Activated CD8-positive, alpha-beta T cell treated with anti-CD3 and anti-CD28 coated beads for 36 hours (primary cell): Measurements from ENCODE around the gene OR52E2. TPM values are rescaled to one million over a fixed set of nuclear protein-coding genes. Genes with fewer than 3 reads are reported as not detected.

Experiments used
- ATAC-seq: fragments of 200-7000 bp; cut with Tn5 transposase; one replicate; pipeline ENCODE4 v1.10.0; 2021; ENCODE audit warnings: mild to moderate bottlenecking, moderate library complexity
- CTCF ChIA-PET: fragments of 350-600 bp; sonication (Branson Sonifier 250); formaldehyde crosslinking; loops from one replicate; lab custom pipeline; 2021; ENCODE audit warnings: antibody characterized with exemption; lab: Charles Lee
- POLR2A ChIA-PET: fragments of 350-600 bp; sonication (Branson Sonifier 250); formaldehyde crosslinking; loops from one replicate; lab custom pipeline; 2021; ENCODE audit warnings: antibody characterized with exemption; lab: Charles Lee
- DNase-seq: peaks from one replicate; pipeline ENCODE4 v3.0.0-alpha.2; 2020
- H3K27ac Mint-ChIP-seq: one replicate; pipeline ENCODE4 v1.8.0; 2021; ENCODE audit warnings: mild to moderate bottlenecking, mixed read lengths
- H3K27me3 Mint-ChIP-seq: one replicate; pipeline ENCODE4 v1.8.0; 2021; ENCODE audit warnings: mixed read lengths
- H3K36me3 Mint-ChIP-seq: one replicate; pipeline ENCODE4 v1.8.0; 2021; ENCODE audit warnings: low read depth, mixed read lengths
- H3K4me1 Mint-ChIP-seq: one replicate; pipeline ENCODE4 v1.8.0; 2021; ENCODE audit warnings: low read depth, mixed read lengths
- H3K4me3 Mint-ChIP-seq: one replicate; pipeline ENCODE4 v1.8.0; 2021; ENCODE audit warnings: mild to moderate bottlenecking, moderate library complexity, mixed read lengths
- H3K9me3 Mint-ChIP-seq: one replicate; pipeline ENCODE4 v1.8.0; 2021; ENCODE audit warnings: mixed read lengths
- CTCF ChIP-seq: fragments of 200-600 bp; IDR thresholded peaks from one replicate; pipeline ENCODE4 v1.8.0; 2022; ENCODE audit warnings: antibody characterized with exemption, mild to moderate bottlenecking
- intact Hi-C: fragments of 100-400 bp; cut with micrococcal nuclease; formaldehyde crosslinking; loops from one replicate; pipeline ENCODE4 v1.10.0; 2022
- total RNA-seq, 2 experiments: library from RNA; stranded (reverse); gene quantifications; one replicate each; pipeline ENCODE4 v1.2.3, GENCODE V29; 2021

OR52E2 gene
- not detected for total RNA-seq

GRCh38 chr11:5059391-5059790 is at the start of gene OR52E2:
OR52E2 (minus strand) TSS chr11:5059627; CDS start chr11:5059627, 0 bp downstream.
- intact Hi-C loops, result no loop called here
- H3K36me3 Mint-ChIP-seq, result no peaks in the 10 kb centered on the region
- ATAC-seq, result no peak
- no peaks in the 10 kb centered on the region for H3K4me1 Mint-ChIP-seq
- H3K4me3 Mint-ChIP-seq, result no peak within 1 kb of the TSS
- H3K9me3 Mint-ChIP-seq, result no peaks in the 10 kb centered on the region
- no peak within 1 kb of the TSS for H3K27ac Mint-ChIP-seq
- ChIA-PET POLR2A (no interaction called here), CTCF (no interaction called here)
- no peak for DNase-seq
- H3K27me3 Mint-ChIP-seq, result peaks cover 6% of the 10 kb centered on the region
- TF ChIP-seq CTCF, result no peak

GRCh38 chr11:5107285-5107684 is 47.9 kb upstream of the OR52E2 start:
- Mint-ChIP-seq H3K4me1 (no peaks in the 10 kb centered on the region), H3K4me3 (no peak overlapping the region), H3K27me3 (peaks cover 3% of the 10 kb centered on the region), H3K36me3 (no peaks in the 10 kb centered on the region), H3K27ac (no peak overlapping the region), H3K9me3 (no peaks in the 10 kb centered on the region)
- intact Hi-C loops, result no loop called here
- TF ChIP-seq CTCF, result no peak
- no peak for DNase-seq
- ChIA-PET POLR2A (no interaction called here), CTCF (no interaction called here)
- no peak for ATAC-seq

- Mint-ChIP-seq H3K27ac (no peak overlapping the region), H3K36me3 (no peaks in the 10 kb centered on the region), H3K27me3 (peaks cover 5% of the 10 kb centered on the region), H3K9me3 (no peaks in the 10 kb centered on the region), H3K4me3 (no peak overlapping the region), H3K4me1 (no peaks in the 10 kb centered on the region)
- DNase-seq, result no peak
- no peak for ATAC-seq
- ChIA-PET POLR2A (no interaction called here), CTCF (no interaction called here)
- no peak for TF ChIP-seq CTCF
- intact Hi-C loops, result no loop called here
Observed at GRCh38 chr11:5103066-5103465, 43.6 kb upstream of the OR52E2 start.

- DNase-seq (no peak), ATAC-seq (no peak)
- no peaks in the 10 kb centered on the region for H3K9me3 Mint-ChIP-seq
- peaks cover 5% of the 10 kb centered on the region for H3K27me3 Mint-ChIP-seq
- TF ChIP-seq CTCF, result no peak
- H3K27ac Mint-ChIP-seq, result no peak overlapping the region
- intact Hi-C loops, result no loop called here
- ChIA-PET CTCF (no interaction called here), POLR2A (no interaction called here)
- H3K4me1 Mint-ChIP-seq, result no peaks in the 10 kb centered on the region
- no peak overlapping the region for H3K4me3 Mint-ChIP-seq
- no peaks in the 10 kb centered on the region for H3K36me3 Mint-ChIP-seq
Observed at GRCh38 chr11:5102246-5102645, 42.8 kb upstream of the OR52E2 start.

GRCh38 chr11:5096011-5096410 is 36.6 kb upstream of the OR52E2 start:
- Mint-ChIP-seq H3K36me3 (no peaks in the 10 kb centered on the region), H3K4me1 (no peaks in the 10 kb centered on the region), H3K4me3 (no peak overlapping the region), H3K27ac (no peak overlapping the region), H3K9me3 (no peaks in the 10 kb centered on the region), H3K27me3 (peaks cover 2% of the 10 kb centered on the region)
- no peak for DNase-seq
- intact Hi-C loops, result no loop called here
- ChIA-PET POLR2A (no interaction called here), CTCF (no interaction called here)
- TF ChIP-seq CTCF, result no peak
- no peak for ATAC-seq
